Effector CD8-positive, alpha-beta T cell (primary cell): Measurements from ENCODE around the gene SCAPER.
"Not testable (repeated sequence)": the region's sequence is repeated elsewhere in the genome, so short reads cannot be mapped to it uniquely, and the experiment has no call there.

Experiments
- DNase-seq: peaks from one replicate; lab custom pipeline; 2025; lab: John Stamatoyannopoulos, UW

Gene SCAPER

GRCh38 chr15:76483752-76484151, 421.4 kb downstream of the SCAPER start:
- DNase-seq, result no peak

- no peak for DNase-seq
Observed at GRCh38 chr15:76483018-76483417, 422.1 kb downstream of the SCAPER start.

GRCh38 chr15:76480267-76480666, 424.9 kb downstream of the SCAPER start:
- DNase-seq, result no peak

GRCh38 chr15:76470691-76471090, 434.4 kb downstream of the SCAPER start:
- DNase-seq, result no peak

GRCh38 chr15:76468722-76469121, 436.4 kb downstream of the SCAPER start:
- no peak for DNase-seq

- no peak for DNase-seq
Observed at GRCh38 chr15:76467136-76467535, 438.0 kb downstream of the SCAPER start.

- DNase-seq, result no peak
Observed at GRCh38 chr15:76465728-76466127, 439.4 kb downstream of the SCAPER start.

- DNase-seq, result no peak
Observed at GRCh38 chr15:76464247-76464646, 440.9 kb downstream of the SCAPER start.

GRCh38 chr15:76460871-76461270, 444.3 kb downstream of the SCAPER start:
- no peak for DNase-seq

- DNase-seq, result no peak
Observed at GRCh38 chr15:76460347-76460746, 444.8 kb downstream of the SCAPER start.

- DNase-seq, result no peak
Observed at GRCh38 chr15:76451540-76451939, 453.6 kb downstream of the SCAPER start.

- DNase-seq, result no peak
Observed at GRCh38 chr15:76449455-76449854, 455.7 kb downstream of the SCAPER start.

GRCh38 chr15:76448755-76449154, 456.4 kb downstream of the SCAPER start:
- no peak for DNase-seq

GRCh38 chr15:76447728-76448441, 457.3 kb downstream of the SCAPER start:
- no peak for DNase-seq

GRCh38 chr15:76440441-76440840, 464.7 kb downstream of the SCAPER start:
- no peak for DNase-seq

GRCh38 chr15:76439542-76439941, 465.6 kb downstream of the SCAPER start:
- DNase-seq, result no peak

GRCh38 chr15:76433798-76434400, 471.2 kb downstream of the SCAPER start:
- no peak for DNase-seq

GRCh38 chr15:76433036-76433435, 472.1 kb downstream of the SCAPER start:
- not testable (repeated sequence) for DNase-seq

GRCh38 chr15:76432604-76433003, 472.5 kb downstream of the SCAPER start:
- no peak for DNase-seq

- no peak for DNase-seq
Observed at GRCh38 chr15:76431971-76432370, 473.2 kb downstream of the SCAPER start.

- not testable (repeated sequence) for DNase-seq
Observed at GRCh38 chr15:76430711-76431110, 474.4 kb downstream of the SCAPER start.

GRCh38 chr15:76429661-76430060, 475.5 kb downstream of the SCAPER start:
- no peak for DNase-seq

GRCh38 chr15:76426941-76427340, 478.2 kb downstream of the SCAPER start:
- DNase-seq, result no peak
